ENCODE measurements around the gene LYZL6.
"Not testable (repeated sequence)": the region's sequence is repeated elsewhere in the genome, so short reads cannot be mapped to it uniquely, and the experiment has no call there.

The LYZL6 gene

GRCh38 chr17:35906191-35906925 lies 37.2 kb downstream of the LYZL6 start:
- DNase-seq, result no peak

GRCh38 chr17:35903451-35903850 lies 40.1 kb downstream of the LYZL6 start:
- DNase-seq, result no peak

GRCh38 chr17:35901631-35902175 lies 41.8 kb downstream of the LYZL6 start:
- peak; percentile 16 for DNase-seq

GRCh38 chr17:35900708-35901480 lies 42.6 kb downstream of the LYZL6 start:
- peak; percentile 28 for DNase-seq

GRCh38 chr17:35900280-35900679 lies 43.2 kb downstream of the LYZL6 start:
- no peak for DNase-seq

GRCh38 chr17:35898283-35899070 lies 45.0 kb downstream of the LYZL6 start:
- DNase-seq, result no peak

- not testable (repeated sequence) for DNase-seq
Measured at GRCh38 chr17:35897772-35898171, 45.7 kb downstream of the LYZL6 start.

GRCh38 chr17:35895636-35896587 lies 47.6 kb downstream of the LYZL6 start:
- no peak for DNase-seq

GRCh38 chr17:35894206-35894605 lies 49.3 kb downstream of the LYZL6 start:
- DNase-seq, result no peak

GRCh38 chr17:35893751-35894150 lies 49.8 kb downstream of the LYZL6 start:
- no peak for DNase-seq

GRCh38 chr17:35892091-35893035 lies 51.1 kb downstream of the LYZL6 start:
- peak; percentile 28 for DNase-seq

- DNase-seq, result no peak
Measured at GRCh38 chr17:35891269-35891668, 52.2 kb downstream of the LYZL6 start.

GRCh38 chr17:35890774-35891155 lies 52.7 kb downstream of the LYZL6 start:
- DNase-seq, result no peak

GRCh38 chr17:35889818-35890773 lies 53.4 kb downstream of the LYZL6 start:
- DNase-seq, result peak; percentile 64

- DNase-seq, result no peak
Measured at GRCh38 chr17:35889241-35889640, 54.3 kb downstream of the LYZL6 start.
